Loucy (cell line): Measurements from ENCODE around the gene ZSWIM9.
A peak's percentile ranks its signal among the peaks of the same experiment; 100 is the strongest.

Experiments used
- H2AFZ ChIP-seq: fragments of 200-600 bp; sonication (generic); 2 replicates; pipeline ENCODE4 v1.6.0; 2016; ENCODE audit warnings: antibody characterized with exemption, mild to moderate bottlenecking, low read length, moderate library complexity
- H3F3A ChIP-seq: fragments of 200-600 bp; 2 replicates; pipeline ENCODE4 v1.6.0; 2016; ENCODE audit warnings: antibody characterized with exemption, low read depth, mild to moderate bottlenecking
- H3K27me3 ChIP-seq: fragments of 200-600 bp; sonication (generic); 2 replicates; pipeline ENCODE4 v1.6.1; 2014; ENCODE audit warnings: low read length, mild to moderate bottlenecking; ENCODE audit not compliant: insufficient read depth, poor library complexity, severe bottlenecking
- H3K36me3 ChIP-seq: fragments of 200-600 bp; sonication (generic); 2 replicates; pipeline ENCODE4 v1.6.1; 2016; ENCODE audit warnings: low read length; ENCODE audit not compliant: insufficient read depth
- H3K4me1 ChIP-seq: fragments of 200-600 bp; sonication (generic); 2 replicates; pipeline ENCODE4 v1.5.1; 2014; ENCODE audit warnings: low read length, mild to moderate bottlenecking; ENCODE audit not compliant: insufficient read depth, poor library complexity, severe bottlenecking
- H3K4me2 ChIP-seq: fragments of 200-600 bp; sonication (generic); 2 replicates; pipeline ENCODE4 v1.6.0; 2014; ENCODE audit warnings: antibody characterized with exemption, low read length, low read depth, mild to moderate bottlenecking; ENCODE audit not compliant: poor library complexity, severe bottlenecking
- H3K4me3 ChIP-seq: fragments of 200-600 bp; sonication (generic); 2 replicates; pipeline ENCODE4 v1.5.1; 2014; ENCODE audit warnings: low read length, mild to moderate bottlenecking, mixed read lengths; ENCODE audit not compliant: poor library complexity, severe bottlenecking
- H3K79me2 ChIP-seq: fragments of 200-600 bp; sonication (generic); 2 replicates; pipeline ENCODE4 v1.6.1; 2014; ENCODE audit warnings: low read length; ENCODE audit not compliant: insufficient read depth
- H3K9ac ChIP-seq: fragments of 200-600 bp; sonication (generic); 2 replicates; pipeline ENCODE4 v1.6.0; 2014; ENCODE audit warnings: mild to moderate bottlenecking, low read depth, low read length, moderate library complexity; ENCODE audit not compliant: poor library complexity, severe bottlenecking
- H3K9me2 ChIP-seq: fragments of 200-600 bp; sonication (generic); replicated peaks from 2 replicates; pipeline ENCODE4 v1.6.1; 2016; ENCODE audit warnings: low read depth, low read length, mixed read lengths
- H3K9me3 ChIP-seq: fragments of 200-600 bp; sonication (generic); 2 replicates; pipeline ENCODE4 v1.6.1; 2014; ENCODE audit warnings: mild to moderate bottlenecking, antibody characterized with exemption, low read length, low read depth; ENCODE audit not compliant: insufficient read depth
- H4K20me1 ChIP-seq: fragments of 200-600 bp; sonication (generic); 2 replicates; pipeline ENCODE4 v1.6.0; 2014; ENCODE audit warnings: antibody characterized with exemption, low read length, mild to moderate bottlenecking; ENCODE audit not compliant: insufficient read depth, poor library complexity, severe bottlenecking
- EZH2phosphoT487 ChIP-seq: fragments of 200-600 bp; IDR thresholded peaks from 2 replicates; pipeline ENCODE4 v1.6.1; 2018; ENCODE audit warnings: antibody characterized with exemption, mild to moderate bottlenecking, moderate library complexity, borderline replicate concordance
- TF ChIP-seq, protein P1 (sequence below): fragments of 200-600 bp; sonication (generic); conservative IDR thresholded peaks from 2 replicates; pipeline ENCODE4 v1.5.1; 2014; ENCODE audit warnings: mild to moderate bottlenecking, antibody characterized with exemption, low read length

Gene ZSWIM9

GRCh38 chr19:48192750-48193149 lies 22.3 kb downstream of the ZSWIM9 start:
- no peaks in the 10 kb centered on the region for H3F3A ChIP-seq
- no peak overlapping the region for H3K9ac ChIP-seq
- no peaks in the 10 kb centered on the region for H4K20me1 ChIP-seq
- H3K4me2 ChIP-seq: no peak overlapping the region
- H3K9me3 ChIP-seq: no peaks in the 10 kb centered on the region
- H3K4me3 ChIP-seq: no peak overlapping the region
- H3K79me2 ChIP-seq: no peaks in the 10 kb centered on the region
- H2AFZ ChIP-seq: no peak overlapping the region
- TF ChIP-seq, protein P1, sequence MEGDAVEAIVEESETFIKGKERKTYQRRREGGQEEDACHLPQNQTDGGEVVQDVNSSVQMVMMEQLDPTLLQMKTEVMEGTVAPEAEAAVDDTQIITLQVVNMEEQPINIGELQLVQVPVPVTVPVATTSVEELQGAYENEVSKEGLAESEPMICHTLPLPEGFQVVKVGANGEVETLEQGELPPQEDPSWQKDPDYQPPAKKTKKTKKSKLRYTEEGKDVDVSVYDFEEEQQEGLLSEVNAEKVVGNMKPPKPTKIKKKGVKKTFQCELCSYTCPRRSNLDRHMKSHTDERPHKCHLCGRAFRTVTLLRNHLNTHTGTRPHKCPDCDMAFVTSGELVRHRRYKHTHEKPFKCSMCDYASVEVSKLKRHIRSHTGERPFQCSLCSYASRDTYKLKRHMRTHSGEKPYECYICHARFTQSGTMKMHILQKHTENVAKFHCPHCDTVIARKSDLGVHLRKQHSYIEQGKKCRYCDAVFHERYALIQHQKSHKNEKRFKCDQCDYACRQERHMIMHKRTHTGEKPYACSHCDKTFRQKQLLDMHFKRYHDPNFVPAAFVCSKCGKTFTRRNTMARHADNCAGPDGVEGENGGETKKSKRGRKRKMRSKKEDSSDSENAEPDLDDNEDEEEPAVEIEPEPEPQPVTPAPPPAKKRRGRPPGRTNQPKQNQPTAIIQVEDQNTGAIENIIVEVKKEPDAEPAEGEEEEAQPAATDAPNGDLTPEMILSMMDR: no peak
- TF ChIP-seq EZH2phosphoT487: no peak
- H3K36me3 ChIP-seq: no peaks in the 10 kb centered on the region
- H3K9me2 ChIP-seq: no peaks in the 10 kb centered on the region
- H3K4me1 ChIP-seq: no peaks in the 10 kb centered on the region
- no peaks in the 10 kb centered on the region for H3K27me3 ChIP-seq

DNA sequence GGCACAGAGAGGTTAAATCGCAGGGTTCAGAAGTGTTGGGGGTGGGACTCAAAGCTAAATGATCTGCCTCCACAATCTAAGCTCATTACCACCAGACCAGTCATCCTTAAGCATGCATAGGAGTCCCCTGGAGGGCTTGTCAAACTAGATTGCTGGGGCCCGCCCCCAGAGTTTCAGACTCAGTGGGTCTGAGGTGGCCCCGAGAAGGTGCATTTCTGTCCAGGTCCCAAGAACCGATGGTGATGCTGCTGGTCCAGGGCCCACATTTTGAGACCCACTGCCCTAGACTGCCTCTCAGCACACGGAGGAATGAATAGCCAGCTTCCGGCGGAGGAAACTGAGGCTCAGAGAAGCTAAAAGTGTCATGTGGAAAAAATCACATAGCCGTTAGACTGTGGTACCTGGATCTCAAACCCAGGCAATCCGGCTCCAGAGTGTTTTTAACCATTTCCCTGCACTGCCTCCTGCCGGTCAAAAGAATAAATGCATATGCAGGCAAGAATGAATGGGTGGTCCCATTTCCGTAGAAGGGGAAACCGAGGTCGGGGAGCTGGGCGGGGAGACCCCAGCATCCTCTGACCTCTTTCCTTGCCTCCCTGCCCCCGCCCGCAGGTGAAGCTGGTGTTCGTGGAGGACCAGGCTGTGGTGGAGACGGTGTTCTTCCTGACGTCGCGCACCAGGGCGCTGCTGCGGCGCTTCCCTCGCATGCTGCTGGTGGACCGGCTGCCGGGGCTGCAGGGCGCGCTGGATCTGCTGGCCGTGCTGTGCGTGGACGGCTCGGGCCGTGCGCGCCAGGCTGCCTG lies 23.8 kb downstream of the ZSWIM9 start:
- no peaks in the 10 kb centered on the region for H3K4me1 ChIP-seq
- no peaks in the 10 kb centered on the region for H3K9me2 ChIP-seq
- H3K27me3 ChIP-seq: no peaks in the 10 kb centered on the region
- TF ChIP-seq, protein P1: peak; percentile 80
- TF ChIP-seq EZH2phosphoT487: no peak
- H4K20me1 ChIP-seq: no peaks in the 10 kb centered on the region
- no peaks in the 10 kb centered on the region for H3K36me3 ChIP-seq
- H3K4me2 ChIP-seq: no peak overlapping the region
- H2AFZ ChIP-seq: no peak overlapping the region
- no peak overlapping the region for H3K4me3 ChIP-seq
- H3K9me3 ChIP-seq: no peaks in the 10 kb centered on the region
- no peaks in the 10 kb centered on the region for H3K79me2 ChIP-seq
- H3K9ac ChIP-seq: no peak overlapping the region
- no peaks in the 10 kb centered on the region for H3F3A ChIP-seq

DNA sequence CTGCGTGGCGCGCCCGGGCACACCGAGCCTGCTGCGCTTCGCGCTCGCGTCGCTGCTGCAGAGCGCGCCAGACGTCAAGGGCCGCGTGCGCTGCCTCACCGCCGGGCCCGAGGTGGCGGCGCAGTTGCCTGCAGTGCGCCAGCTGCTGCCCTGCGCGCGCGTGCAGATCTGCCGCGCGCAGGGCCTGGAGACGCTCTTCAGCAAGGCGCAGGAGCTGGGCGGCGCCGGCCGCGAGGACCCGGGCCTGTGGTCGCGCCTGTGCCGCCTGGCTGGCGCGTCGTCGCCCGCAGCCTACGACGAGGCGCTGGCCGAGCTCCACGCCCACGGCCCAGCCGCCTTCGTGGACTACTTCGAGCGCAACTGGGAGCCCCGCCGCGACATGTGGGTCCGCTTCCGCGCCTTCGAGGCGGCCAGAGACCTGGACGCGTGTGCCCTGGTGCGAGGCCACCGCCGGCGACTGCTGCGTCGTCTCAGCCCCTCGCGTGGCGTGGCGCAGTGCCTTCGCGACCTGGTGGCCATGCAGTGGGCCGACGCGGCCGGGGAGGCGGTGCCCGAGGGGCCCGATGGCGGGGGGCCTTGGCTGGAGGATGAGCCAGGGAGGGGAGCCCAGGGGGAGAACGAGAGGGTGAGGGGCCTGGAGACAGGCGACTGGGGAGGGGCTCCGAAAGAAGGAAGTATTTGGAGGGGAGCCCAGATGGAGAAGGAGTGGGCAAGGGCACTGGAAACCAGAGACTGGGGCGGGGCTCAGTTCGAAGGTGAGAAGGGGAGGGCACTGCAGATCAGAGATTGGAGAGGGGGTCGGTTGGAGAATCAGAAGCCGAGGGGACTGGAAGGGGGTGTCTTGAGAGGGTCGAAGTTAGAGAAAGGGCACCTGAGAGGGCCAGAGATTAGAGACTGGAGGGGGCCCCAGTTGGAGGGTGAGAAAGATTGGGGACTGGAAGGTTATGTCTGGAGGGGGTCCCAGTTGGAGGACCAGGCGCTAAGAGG lies 24.7 kb downstream of the ZSWIM9 start:
- no peak overlapping the region for H3K4me3 ChIP-seq
- H3K9me2 ChIP-seq: no peaks in the 10 kb centered on the region
- no peak overlapping the region for H3K4me2 ChIP-seq
- H3K9me3 ChIP-seq: no peaks in the 10 kb centered on the region
- no peaks in the 10 kb centered on the region for H3K4me1 ChIP-seq
- no peaks in the 10 kb centered on the region for H3F3A ChIP-seq
- no peaks in the 10 kb centered on the region for H4K20me1 ChIP-seq
- TF ChIP-seq EZH2phosphoT487: no peak
- TF ChIP-seq, protein P1: no peak
- H2AFZ ChIP-seq: no peak overlapping the region
- no peaks in the 10 kb centered on the region for H3K36me3 ChIP-seq
- H3K9ac ChIP-seq: no peak overlapping the region
- no peaks in the 10 kb centered on the region for H3K79me2 ChIP-seq
- no peaks in the 10 kb centered on the region for H3K27me3 ChIP-seq
